ENCODE results near the gene LCE3A.
"Not testable (repeated sequence)": the region's sequence is repeated elsewhere in the genome, so short reads cannot be mapped to it uniquely, and the experiment has no call there.

Gene LCE3A, protein sequence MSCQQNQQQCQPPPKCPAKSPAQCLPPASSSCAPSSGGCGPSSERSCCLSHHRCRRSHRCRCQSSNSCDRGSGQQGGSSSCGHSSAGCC

GRCh38 chr1:152622803-152623202, at the start of gene LCE3A:
LCE3A (minus strand) TSS chr1:152623103; CDS start chr1:152623103, 0 bp downstream.
- no peak for DNase-seq (ENCODE audit: low read depth, low spot score)
- TF ChIP-seq YY1 (IDR thresholded peaks at IDR 0.05; ENCODE audit: insufficient read depth, insufficient read length) (no peak), ZNF274 (IDR thresholded peaks at IDR 0.05; ENCODE audit: low read depth, low read length) (no peak), SUZ12 (IDR thresholded peaks at IDR 0.05; ENCODE audit: extremely low read depth, insufficient read depth, insufficient read length) (no peak)
- Histone ChIP-seq H3K4me3 (ENCODE audit: insufficient read length, low read depth) (no peak within 1 kb of the TSS), H3K4me1 (ENCODE audit: insufficient read depth, insufficient read length) (peaks cover 7% of the 10 kb centered on the region), H3K27me3 (ENCODE audit: insufficient read depth, insufficient read length) (no peaks in the 10 kb centered on the region), H3K36me3 (ENCODE audit: insufficient read depth, insufficient read length, low read length) (no peaks in the 10 kb centered on the region), H3K9me3 (ENCODE audit: insufficient read depth, low read length) (peaks cover 23% of the 10 kb centered on the region), H3K9ac (ENCODE audit: insufficient read length, low read depth) (peak within 1 kb of the TSS; percentile 16)

- no peaks in the 10 kb centered on the region for H3K36me3 ChIP-seq (ENCODE audit: insufficient read depth, insufficient read length, low read length)
- H3K4me1 ChIP-seq (ENCODE audit: insufficient read depth, insufficient read length): no peaks in the 10 kb centered on the region
- TF ChIP-seq SUZ12 (IDR thresholded peaks at IDR 0.05; ENCODE audit: extremely low read depth, insufficient read depth, insufficient read length): no peak
- TF ChIP-seq ZNF274 (IDR thresholded peaks at IDR 0.05; ENCODE audit: low read depth, low read length): no peak
- no peaks in the 10 kb centered on the region for H3K9me3 ChIP-seq (ENCODE audit: insufficient read depth, low read length)
- H3K9ac ChIP-seq (ENCODE audit: insufficient read length, low read depth): no peak overlapping the region
- DNase-seq (ENCODE audit: low read depth, low spot score): no peak
- no peak overlapping the region for H3K4me3 ChIP-seq (ENCODE audit: insufficient read length, low read depth)
- H3K27me3 ChIP-seq (ENCODE audit: insufficient read depth, insufficient read length): no peaks in the 10 kb centered on the region
Observed at GRCh38 chr1:152667648-152668047, 44.7 kb upstream of the LCE3A start.

GRCh38 chr1:152666171-152666570, 43.3 kb upstream of the LCE3A start:
- not testable (repeated sequence) for H3K9me3 ChIP-seq (ENCODE audit: insufficient read depth, low read length); H3K27me3 ChIP-seq (ENCODE audit: insufficient read depth, insufficient read length); H3K9ac ChIP-seq (ENCODE audit: insufficient read length, low read depth); H3K4me1 ChIP-seq (ENCODE audit: insufficient read depth, insufficient read length); H3K36me3 ChIP-seq (ENCODE audit: insufficient read depth, insufficient read length, low read length); DNase-seq (ENCODE audit: low read depth, low spot score); H3K4me3 ChIP-seq (ENCODE audit: insufficient read length, low read depth)

DNA sequence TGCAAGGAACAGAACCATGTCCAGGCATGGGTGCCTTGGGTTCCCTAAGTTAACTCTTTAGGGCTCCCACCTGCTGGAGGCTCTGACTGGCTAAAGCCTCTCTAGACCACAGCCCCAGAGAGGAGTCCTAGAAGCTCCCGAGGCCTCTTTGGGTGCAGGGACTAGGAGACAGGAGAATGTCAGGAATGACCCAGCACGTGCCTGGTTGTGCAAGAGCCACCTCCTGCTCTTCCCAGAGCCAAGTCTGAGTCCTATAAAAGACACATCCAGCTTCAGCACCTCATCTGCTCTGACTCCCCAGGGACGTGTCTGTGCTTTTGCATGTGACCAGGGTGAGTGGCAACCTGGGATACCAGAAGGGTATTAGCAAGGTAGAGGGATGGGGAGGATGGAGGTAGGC, 40.2 kb upstream of the LCE3A start, which contains the start of gene LCE2D:
TSS of gene LCE2D (plus strand) at position 283 of the 400 bp plus-strand sequence. CDS start 726 bp downstream, outside the sequence.
- Histone ChIP-seq H3K27me3 (ENCODE audit: insufficient read depth, insufficient read length) (no peaks in the 10 kb centered on the region), H3K36me3 (ENCODE audit: insufficient read depth, insufficient read length, low read length) (no peaks in the 10 kb centered on the region), H3K4me1 (ENCODE audit: insufficient read depth, insufficient read length) (no peaks in the 10 kb centered on the region), H3K9ac (ENCODE audit: insufficient read length, low read depth) (no peak within 1 kb of the TSS), H3K4me3 (ENCODE audit: insufficient read length, low read depth) (no peak within 1 kb of the TSS), H3K9me3 (ENCODE audit: insufficient read depth, low read length) (no peaks in the 10 kb centered on the region)
- TF ChIP-seq YY1 (IDR thresholded peaks at IDR 0.05; ENCODE audit: insufficient read depth, insufficient read length) (no peak), ZNF274 (IDR thresholded peaks at IDR 0.05; ENCODE audit: low read depth, low read length) (no peak), SUZ12 (IDR thresholded peaks at IDR 0.05; ENCODE audit: extremely low read depth, insufficient read depth, insufficient read length) (no peak)
- no peak for DNase-seq (ENCODE audit: low read depth, low spot score)

DNA sequence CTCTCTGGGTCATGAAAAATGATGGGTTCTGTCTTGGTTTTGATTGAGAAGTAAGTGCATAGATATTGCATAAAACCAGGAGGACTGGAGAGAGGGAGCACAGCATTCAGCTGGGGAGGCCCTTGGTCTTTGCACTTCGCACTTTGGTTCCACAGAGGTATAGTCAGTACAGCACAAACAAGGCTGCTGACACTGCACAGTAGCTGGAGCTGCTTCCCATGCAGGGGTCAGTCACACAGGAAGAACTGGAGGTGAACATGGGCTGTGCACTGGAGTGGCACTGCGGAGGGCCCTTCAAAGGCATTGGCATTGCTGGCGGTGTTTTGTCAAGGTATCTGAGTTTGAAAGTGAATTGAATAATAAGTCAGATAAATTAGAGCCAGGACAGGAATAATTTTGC, 35.7 kb upstream of the LCE3A start:
- Histone ChIP-seq H3K36me3 (ENCODE audit: insufficient read depth, insufficient read length, low read length) (no peaks in the 10 kb centered on the region), H3K27me3 (ENCODE audit: insufficient read depth, insufficient read length) (no peaks in the 10 kb centered on the region), H3K4me3 (ENCODE audit: insufficient read length, low read depth) (no peak overlapping the region), H3K9ac (ENCODE audit: insufficient read length, low read depth) (no peak overlapping the region), H3K4me1 (ENCODE audit: insufficient read depth, insufficient read length) (no peaks in the 10 kb centered on the region), H3K9me3 (ENCODE audit: insufficient read depth, low read length) (no peaks in the 10 kb centered on the region)
- TF ChIP-seq YY1 (IDR thresholded peaks at IDR 0.05; ENCODE audit: insufficient read depth, insufficient read length): no peak
- no peak for TF ChIP-seq SUZ12 (IDR thresholded peaks at IDR 0.05; ENCODE audit: extremely low read depth, insufficient read depth, insufficient read length)
- TF ChIP-seq ZNF274 (IDR thresholded peaks at IDR 0.05; ENCODE audit: low read depth, low read length): no peak
- no peak for DNase-seq (ENCODE audit: low read depth, low spot score)

- H3K4me1 ChIP-seq (ENCODE audit: insufficient read depth, insufficient read length): no peaks in the 10 kb centered on the region
- no peak overlapping the region for H3K9ac ChIP-seq (ENCODE audit: insufficient read length, low read depth)
- no peaks in the 10 kb centered on the region for H3K27me3 ChIP-seq (ENCODE audit: insufficient read depth, insufficient read length)
- no peak overlapping the region for H3K4me3 ChIP-seq (ENCODE audit: insufficient read length, low read depth)
- H3K9me3 ChIP-seq (ENCODE audit: insufficient read depth, low read length): no peaks in the 10 kb centered on the region
- no peak for DNase-seq (ENCODE audit: low read depth, low spot score)
- no peak for TF ChIP-seq ZNF274 (IDR thresholded peaks at IDR 0.05; ENCODE audit: low read depth, low read length)
- no peak for TF ChIP-seq YY1 (IDR thresholded peaks at IDR 0.05; ENCODE audit: insufficient read depth, insufficient read length)
- no peak for TF ChIP-seq SUZ12 (IDR thresholded peaks at IDR 0.05; ENCODE audit: extremely low read depth, insufficient read depth, insufficient read length)
- no peaks in the 10 kb centered on the region for H3K36me3 ChIP-seq (ENCODE audit: insufficient read depth, insufficient read length, low read length)
Observed at GRCh38 chr1:152657677-152658076, 34.8 kb upstream of the LCE3A start.

GRCh38 chr1:152656459-152656858, 33.6 kb upstream of the LCE3A start:
- DNase-seq (ENCODE audit: low read depth, low spot score): no peak
- H3K36me3 ChIP-seq (ENCODE audit: insufficient read depth, insufficient read length, low read length): no peaks in the 10 kb centered on the region
- no peak overlapping the region for H3K4me3 ChIP-seq (ENCODE audit: insufficient read length, low read depth)
- no peak overlapping the region for H3K9ac ChIP-seq (ENCODE audit: insufficient read length, low read depth)
- H3K9me3 ChIP-seq (ENCODE audit: insufficient read depth, low read length): no peaks in the 10 kb centered on the region
- no peaks in the 10 kb centered on the region for H3K4me1 ChIP-seq (ENCODE audit: insufficient read depth, insufficient read length)
- no peaks in the 10 kb centered on the region for H3K27me3 ChIP-seq (ENCODE audit: insufficient read depth, insufficient read length)
- no peak for TF ChIP-seq SUZ12 (IDR thresholded peaks at IDR 0.05; ENCODE audit: extremely low read depth, insufficient read depth, insufficient read length)
- TF ChIP-seq ZNF274 (IDR thresholded peaks at IDR 0.05; ENCODE audit: low read depth, low read length): no peak
- TF ChIP-seq YY1 (IDR thresholded peaks at IDR 0.05; ENCODE audit: insufficient read depth, insufficient read length): no peak

DNA sequence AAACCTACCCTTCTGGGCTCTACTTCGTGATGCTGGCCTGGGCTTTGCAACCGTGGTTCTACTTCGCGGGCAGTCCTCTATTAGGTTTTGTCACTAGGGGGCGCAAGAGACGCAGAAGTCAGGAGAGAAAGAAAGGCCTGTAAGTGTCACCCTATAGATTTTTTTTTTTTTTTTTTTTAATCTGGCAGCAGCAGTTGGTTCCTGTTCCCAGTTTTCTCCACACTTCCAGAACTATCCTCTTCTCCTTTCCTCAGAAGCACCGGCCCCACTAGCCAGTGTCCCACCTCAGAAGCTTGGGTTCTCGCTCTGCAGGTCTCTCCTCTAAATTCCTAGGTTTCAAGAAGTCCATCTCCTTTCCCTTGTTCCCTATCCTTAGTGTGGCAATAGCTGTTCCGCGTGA, 31.2 kb upstream of the LCE3A start:
- H3K36me3 ChIP-seq (ENCODE audit: insufficient read depth, insufficient read length, low read length): no peaks in the 10 kb centered on the region
- no peak overlapping the region for H3K4me3 ChIP-seq (ENCODE audit: insufficient read length, low read depth)
- H3K9ac ChIP-seq (ENCODE audit: insufficient read length, low read depth): no peak overlapping the region
- peak; percentile 77 for DNase-seq (ENCODE audit: low read depth, low spot score)
- H3K4me1 ChIP-seq (ENCODE audit: insufficient read depth, insufficient read length): no peaks in the 10 kb centered on the region
- no peak for TF ChIP-seq YY1 (IDR thresholded peaks at IDR 0.05; ENCODE audit: insufficient read depth, insufficient read length)
- no peak for TF ChIP-seq SUZ12 (IDR thresholded peaks at IDR 0.05; ENCODE audit: extremely low read depth, insufficient read depth, insufficient read length)
- TF ChIP-seq ZNF274 (IDR thresholded peaks at IDR 0.05; ENCODE audit: low read depth, low read length): no peak
- H3K9me3 ChIP-seq (ENCODE audit: insufficient read depth, low read length): no peaks in the 10 kb centered on the region
- no peaks in the 10 kb centered on the region for H3K27me3 ChIP-seq (ENCODE audit: insufficient read depth, insufficient read length)
